HG03103 (cell line): ENCODE data around the gene TRANK1.
A peak's percentile ranks its signal among the peaks of the same experiment; 100 is the strongest.
"Not testable (repeated sequence)": the region's sequence is repeated elsewhere in the genome, so short reads cannot be mapped to it uniquely, and the experiment has no call there.

ENCODE experiments used
- ATAC-seq: cut with Tn5 transposase; IDR thresholded peaks from one replicate; pipeline ENCODE4 v1.9.1; 2021; ENCODE audit warnings: low read depth; ENCODE audit not compliant: unreplicated experiment

Gene TRANK1

DNA sequence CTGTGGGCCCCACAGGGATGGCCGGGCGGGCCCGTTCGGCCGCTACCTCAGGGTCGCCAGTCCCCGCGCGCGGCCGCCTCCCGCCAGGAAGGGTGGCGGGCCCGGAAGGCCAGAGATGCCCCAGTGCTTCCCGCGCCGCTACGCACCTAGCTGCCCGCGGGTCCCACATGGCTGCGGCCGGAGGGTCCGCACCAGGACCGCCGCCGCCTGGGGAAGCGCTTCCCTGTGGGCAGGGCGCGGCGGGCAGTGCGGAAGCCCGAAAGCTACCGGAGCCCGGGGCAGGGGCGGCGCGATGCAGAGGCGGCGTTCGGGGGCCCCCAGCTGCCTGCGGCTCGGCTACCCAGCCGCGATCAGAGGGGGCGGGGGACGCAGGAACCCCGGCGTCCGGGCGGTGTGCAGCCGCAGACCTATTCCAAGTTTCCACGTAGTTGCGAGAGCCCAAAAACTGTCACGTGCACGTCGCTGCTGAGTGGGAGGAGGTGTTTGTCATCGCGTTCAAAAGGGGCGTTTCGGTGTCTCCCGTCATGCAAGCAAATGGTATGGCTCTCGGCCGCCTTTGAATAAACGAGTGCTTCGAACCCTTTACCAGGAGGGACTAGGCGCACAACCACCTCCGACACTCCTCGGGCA lies at the start of gene TRANK1:
TSS of gene TRANK1 (minus strand) at position 414 of the 630 bp plus-strand sequence. CDS start at position 169, 245 bp downstream.
- ATAC-seq, result peak; percentile 50

GRCh38 chr3:36993326-36994283 lies 48.8 kb upstream of the TRANK1 start, which contains the start of gene MLH1:
Gene MLH1, plus strand, starts transcription at chr3:36993518. Its CDS starts 30 bp downstream, at chr3:36993548.
- ATAC-seq, result peak; percentile 87

GRCh38 chr3:36992806-36993325 lies 48.0 kb upstream of the TRANK1 start, which contains the start of gene EPM2AIP1:
Gene EPM2AIP1, minus strand, starts transcription at chr3:36993131. Its CDS starts 54 bp downstream, at chr3:36993077.
- ATAC-seq, result peak; percentile 81

DNA sequence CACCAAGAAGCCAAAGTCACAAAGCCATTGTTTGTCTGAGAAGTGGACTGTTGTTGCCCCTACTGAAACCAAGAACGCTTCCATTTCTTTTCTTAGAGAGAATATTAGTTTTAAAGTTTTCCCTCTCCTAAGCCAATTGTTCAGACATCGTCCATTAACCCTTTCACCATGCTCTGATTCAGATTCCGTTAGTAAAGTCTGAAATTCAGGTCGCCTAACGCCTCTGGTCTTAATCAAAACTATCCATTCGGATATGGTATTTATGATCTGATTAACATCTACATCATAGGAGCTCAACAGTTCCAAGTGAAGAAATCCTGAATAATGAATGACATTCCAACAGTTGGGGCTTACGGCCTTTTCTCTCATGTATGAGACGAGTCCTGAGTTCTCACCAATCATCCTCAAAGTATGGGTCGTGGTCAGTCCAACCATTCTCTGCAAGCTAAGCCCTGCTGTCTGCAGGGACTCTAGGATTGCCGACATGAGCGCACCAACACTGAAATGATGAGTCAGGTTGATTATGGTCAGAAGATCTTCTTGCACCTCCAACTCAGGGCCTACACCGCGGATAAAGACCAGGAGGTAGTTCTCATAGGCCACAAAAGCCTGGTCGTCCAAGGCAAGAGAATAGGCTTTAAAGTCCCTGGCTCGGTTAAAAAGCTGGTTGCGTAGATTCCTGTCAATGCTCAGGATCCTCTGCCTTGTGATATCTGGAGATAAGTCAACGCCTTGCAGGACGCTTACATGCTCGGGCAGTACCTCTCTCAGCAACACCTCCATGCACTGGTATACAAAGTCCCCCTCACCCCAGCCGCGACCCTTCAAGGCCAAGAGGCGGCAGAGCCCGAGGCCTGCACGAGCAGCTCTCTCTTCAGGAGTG lies 47.3 kb upstream of the TRANK1 start:
- no peak for ATAC-seq

GRCh38 chr3:36991147-36991546 lies 46.3 kb upstream of the TRANK1 start:
- ATAC-seq, result no peak

- no peak for ATAC-seq
These were observed 44.7 kb upstream of the TRANK1 start for GRCh38 chr3:36989568-36989967.

DNA sequence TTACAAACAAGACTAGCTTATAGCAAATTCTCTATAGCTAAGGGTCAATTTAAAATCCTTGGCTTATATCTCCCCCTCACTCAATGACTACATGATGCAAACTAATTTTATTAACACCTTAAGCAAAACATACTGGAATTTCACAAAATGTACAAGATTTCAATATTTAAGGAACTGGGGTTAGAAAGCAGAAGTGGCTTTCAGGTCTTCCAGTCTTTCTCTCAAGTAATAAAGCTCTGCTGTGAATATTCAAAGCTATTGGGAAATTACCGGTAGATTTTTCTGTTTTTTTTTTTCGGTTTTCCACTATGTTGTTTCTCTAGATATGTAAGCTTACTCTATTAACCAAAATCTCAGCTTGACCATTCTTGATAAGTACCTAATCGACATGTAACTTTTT lies 44.2 kb upstream of the TRANK1 start:
- ATAC-seq, result no peak

DNA sequence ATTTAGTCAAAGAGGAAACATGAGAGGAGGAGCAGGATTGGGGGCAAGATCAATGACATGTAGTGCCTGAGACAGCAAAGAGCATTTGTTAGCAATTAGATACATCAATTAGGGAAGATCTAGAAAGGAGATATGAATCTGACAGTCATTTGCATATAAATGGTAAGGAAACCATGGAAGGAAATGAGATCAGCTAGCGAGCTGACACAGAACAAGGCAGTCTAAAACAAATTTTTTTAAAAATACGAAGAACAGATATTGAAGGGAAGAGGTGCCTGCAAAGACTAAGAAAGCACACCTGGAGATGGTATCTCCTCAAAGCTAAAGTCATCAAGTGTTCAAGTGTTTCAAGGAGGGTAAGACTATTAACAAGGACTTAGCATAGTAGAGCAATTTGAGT lies 43.5 kb upstream of the TRANK1 start:
- ATAC-seq, result no peak

DNA sequence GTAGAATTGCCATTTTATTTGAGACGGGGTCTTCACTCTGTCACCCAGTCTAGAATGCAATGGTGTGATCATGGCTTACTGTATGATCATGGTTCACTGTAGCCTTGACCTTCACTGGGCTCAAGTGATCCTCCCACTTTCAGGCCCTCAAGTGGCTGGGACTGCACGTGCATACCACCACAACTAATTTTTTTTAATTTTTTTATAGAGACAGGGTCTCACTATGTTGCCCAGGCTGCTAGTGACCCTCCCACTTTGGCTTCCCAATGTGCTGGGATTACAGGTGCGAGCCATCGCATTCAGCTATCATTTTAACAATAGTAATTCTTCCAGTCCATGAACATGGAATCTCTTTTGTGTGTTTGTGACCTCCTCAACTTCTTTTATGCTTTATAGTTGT lies 36.2 kb upstream of the TRANK1 start:
- ATAC-seq, result no peak

DNA sequence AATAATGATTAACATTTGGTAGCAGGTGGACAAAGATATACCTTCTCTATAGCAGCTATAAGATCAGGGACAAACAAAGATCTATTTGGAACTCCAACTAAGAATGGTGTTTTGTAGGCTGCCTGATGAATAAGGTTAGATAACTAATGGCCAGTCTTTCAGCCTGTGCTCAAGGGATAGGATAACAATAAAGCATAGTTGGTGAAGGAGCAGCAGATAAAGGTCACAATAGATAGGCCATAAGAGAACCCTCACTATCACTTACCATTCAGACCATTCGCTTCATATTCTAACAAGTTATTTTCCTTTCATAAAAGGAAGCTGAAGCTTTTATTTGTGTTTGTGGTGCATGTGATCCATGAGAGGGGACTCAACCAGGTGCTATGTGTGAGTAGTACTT lies 28.3 kb upstream of the TRANK1 start:
- no peak for ATAC-seq

GRCh38 chr3:36972163-36972562 lies 27.3 kb upstream of the TRANK1 start:
- ATAC-seq, result no peak

- ATAC-seq, result peak; percentile 100
These were observed 24.9 kb upstream of the TRANK1 start for GRCh38 chr3:36969540-36970432.

GRCh38 chr3:36969085-36969484 lies 24.2 kb upstream of the TRANK1 start:
- ATAC-seq, result no peak

GRCh38 chr3:36965440-36965839 lies 20.6 kb upstream of the TRANK1 start:
- ATAC-seq, result no peak

- no peak for ATAC-seq
These were observed 20.0 kb upstream of the TRANK1 start for GRCh38 chr3:36964817-36965216.

- no peak for ATAC-seq
These were observed 19.5 kb upstream of the TRANK1 start for GRCh38 chr3:36964331-36964730.

DNA sequence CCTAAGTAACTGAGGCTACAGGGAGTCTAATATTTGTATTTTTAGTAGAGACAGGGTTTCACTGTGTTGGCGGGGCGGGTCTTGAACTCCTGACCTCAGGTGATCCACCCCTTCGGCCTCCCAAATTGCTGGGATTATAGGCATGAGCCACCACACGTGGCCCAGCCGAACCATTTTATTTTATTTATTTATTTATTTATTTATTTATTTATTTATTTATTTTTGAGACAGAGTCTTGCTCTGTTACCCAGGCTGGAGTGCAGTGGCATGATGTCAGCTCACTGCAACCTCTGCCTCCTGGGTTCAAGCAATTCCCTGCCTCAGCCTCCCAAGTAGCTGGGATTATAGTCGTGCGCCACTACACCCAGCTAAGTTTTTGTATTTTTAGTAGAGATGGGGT lies 18.2 kb upstream of the TRANK1 start:
- ATAC-seq, result not testable (repeated sequence)

DNA sequence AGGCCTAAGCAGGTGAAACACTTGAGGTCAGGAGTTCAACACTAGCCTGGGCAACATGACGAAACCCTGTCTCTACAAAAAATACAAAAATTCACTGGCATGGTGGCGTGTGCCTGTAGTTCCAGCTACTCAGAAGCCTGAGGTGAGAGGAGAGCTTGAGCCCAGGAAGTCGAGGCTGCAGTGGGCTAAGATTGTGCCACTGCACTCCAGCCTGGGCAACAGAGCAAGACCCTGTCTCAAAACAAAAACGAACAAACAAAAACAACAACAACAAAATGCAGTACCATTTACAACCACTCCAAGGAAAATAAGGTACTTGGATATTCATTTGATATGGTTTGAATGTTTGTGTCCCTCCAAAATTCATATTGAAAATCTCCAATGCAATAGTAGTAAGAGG lies 15.6 kb upstream of the TRANK1 start:
- ATAC-seq, result no peak

GRCh38 chr3:36959821-36960220 lies 15.0 kb upstream of the TRANK1 start:
- ATAC-seq, result no peak
